Stimulated activated CD4-positive, alpha-beta T cell treated with anti-CD3 and anti-CD28 coated beads, Interleukin-15, amount 100 ng/mL, for 24 hours (primary cell): Measurements from ENCODE around the gene SPG7.

Experiments used
- DNase-seq: peaks from one replicate; pipeline ENCODE4 v3.0.0-alpha.2; 2020

Gene SPG7

DNA sequence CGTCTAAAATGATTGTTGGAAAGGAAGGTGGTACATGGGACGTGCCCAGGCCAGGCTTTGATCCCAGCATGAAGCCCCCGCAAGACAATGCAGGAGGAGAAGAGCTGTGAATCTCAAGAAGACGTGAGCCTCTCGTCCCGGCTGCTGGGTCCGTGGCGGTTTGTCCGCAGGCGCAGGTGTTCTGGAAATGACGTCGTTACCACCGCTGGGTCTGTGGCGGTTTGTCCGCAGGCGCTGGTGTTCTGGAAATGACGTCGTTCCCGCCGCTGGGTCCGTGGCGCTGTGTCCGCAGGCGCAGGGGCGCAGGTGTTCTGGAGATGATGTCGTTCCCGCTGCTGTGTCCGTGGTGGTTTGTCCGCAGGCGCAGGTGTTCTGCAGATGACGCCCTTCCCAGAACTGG is 14.1 kb downstream of the SPG7 start:
- no peak for DNase-seq

DNA sequence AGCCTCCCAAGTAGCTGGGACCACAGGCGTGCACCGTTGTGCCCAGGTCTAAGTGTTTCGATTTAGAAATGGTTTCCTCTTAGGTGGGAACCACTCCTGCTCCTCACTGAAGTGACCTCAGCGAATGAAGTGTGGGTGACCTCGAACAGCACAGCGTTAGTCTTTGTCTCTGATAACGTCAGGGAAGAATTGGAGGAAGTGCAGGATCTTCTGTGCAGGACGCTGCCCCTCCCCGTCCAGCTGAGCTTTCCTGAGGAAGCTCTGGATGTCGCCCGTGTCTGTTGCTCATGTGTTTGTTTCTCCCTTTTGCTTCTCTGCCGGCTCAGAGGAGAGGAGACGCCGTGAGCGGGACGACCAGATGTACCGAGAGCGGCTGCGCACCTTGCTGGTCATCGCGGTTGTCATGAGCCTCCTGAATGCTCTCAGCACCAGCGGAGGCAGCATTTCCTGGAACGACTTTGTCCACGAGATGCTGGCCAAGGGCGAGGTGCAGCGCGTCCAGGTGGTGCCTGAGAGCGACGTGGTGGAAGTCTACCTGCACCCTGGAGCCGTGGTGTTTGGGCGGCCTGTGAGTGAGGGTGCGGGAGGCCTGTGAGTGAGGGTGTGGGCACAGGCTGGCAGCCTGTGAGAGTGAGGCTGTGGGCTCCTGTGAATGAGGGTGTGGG is 15.6 kb downstream of the SPG7 start:
- no peak for DNase-seq

DNA sequence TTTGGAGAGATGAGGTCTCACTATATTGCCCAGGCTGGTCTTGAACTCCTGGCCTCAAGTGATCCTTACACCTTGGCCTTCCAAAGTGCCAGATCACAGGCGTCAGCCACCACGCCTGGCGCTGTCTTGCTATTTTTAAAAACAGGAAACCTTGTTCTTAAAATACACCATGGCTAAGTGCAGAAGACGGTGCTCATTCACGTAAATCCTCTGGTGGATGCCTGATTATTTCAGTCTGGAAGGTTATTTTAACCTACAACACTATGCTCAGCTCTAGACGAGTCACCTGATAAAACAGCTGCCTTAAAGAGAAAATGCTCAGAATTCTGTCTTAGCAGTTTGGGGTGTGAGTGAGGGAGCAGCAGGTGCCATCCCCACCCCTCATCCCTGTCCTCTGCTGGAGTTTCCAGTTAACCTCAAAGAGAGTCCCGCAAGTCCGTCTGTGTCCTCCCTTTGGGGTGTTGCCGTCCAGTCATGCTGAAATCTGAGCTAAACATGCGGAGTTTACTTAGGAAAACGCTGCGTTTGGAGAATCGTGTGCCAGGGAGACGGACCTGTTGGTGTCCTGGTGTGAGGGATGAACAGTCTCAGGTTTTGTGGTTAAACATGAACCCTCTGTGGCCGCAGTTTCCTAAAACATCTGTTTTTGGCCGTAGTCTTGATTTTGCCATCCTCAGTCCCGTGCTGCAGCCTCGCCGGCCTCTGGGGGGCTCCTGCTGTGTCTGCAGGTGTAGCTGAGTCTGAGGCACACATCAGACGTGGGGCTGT is 17.1 kb downstream of the SPG7 start:
- DNase-seq, result no peak

DNA sequence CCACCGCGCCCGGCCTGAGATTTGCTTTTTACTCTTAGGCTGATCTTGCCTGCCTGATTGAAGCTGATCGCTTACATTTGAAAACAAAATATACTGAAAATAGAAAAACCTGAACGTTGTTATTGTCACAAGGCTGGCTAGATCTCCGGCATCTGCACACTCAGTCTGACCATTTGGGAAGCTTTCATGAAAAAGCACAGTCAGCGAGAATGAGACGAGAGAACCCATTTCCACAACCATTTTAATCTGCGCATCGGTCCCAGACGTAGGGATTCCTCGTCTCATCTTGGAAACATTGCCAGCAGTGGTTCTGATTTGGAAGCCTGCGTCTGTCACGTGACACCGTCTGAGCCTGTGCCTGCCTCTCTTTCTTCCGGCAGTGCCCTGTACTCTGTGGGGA is 20.9 kb downstream of the SPG7 start:
- no peak for DNase-seq

DNA sequence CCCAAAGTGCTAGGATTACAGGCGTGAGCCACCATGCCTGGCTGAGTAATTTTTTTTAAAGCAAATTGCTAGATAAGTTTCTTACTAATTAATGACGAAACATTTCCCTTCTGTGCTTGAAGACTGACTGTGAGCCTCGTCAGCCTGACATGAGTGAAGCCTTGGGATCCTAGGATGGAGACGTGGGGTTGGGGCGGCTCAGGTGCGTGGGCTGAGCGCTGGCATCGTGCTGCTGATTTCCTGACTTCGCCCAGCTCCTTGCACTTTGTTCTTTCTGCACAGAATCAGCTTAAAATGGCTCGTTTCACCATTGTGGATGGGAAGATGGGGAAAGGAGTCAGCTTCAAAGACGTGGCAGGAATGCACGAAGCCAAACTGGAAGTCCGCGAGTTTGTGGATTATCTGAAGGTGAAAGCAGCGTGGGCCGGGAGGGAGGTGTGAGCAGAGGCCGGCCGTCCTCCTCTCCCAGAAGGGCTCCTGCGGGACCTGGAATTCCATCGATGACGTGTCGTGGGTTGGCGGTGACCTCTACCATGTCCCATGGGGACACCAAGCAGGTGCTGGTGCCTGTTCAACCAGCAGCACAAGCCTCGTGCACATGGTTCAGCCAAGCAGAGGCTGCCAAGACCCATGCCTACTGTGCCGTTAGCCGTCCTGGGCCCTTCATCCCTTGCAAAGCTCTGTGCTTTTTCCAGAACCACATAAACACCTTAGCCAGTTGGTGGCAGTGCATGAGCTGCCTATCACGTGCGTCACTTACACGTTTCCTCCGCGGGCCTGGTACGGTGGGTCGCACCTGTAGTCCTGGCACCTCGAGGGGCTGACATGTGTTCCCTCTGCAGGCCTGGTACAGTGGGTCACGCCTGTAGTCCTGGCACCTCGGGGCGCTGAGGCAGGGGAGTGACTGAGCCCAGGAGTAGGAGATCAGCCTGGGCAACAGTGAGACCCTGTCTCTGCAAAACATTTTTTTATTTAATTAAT is 22.5 kb downstream of the SPG7 start:
- no peak for DNase-seq

DNA sequence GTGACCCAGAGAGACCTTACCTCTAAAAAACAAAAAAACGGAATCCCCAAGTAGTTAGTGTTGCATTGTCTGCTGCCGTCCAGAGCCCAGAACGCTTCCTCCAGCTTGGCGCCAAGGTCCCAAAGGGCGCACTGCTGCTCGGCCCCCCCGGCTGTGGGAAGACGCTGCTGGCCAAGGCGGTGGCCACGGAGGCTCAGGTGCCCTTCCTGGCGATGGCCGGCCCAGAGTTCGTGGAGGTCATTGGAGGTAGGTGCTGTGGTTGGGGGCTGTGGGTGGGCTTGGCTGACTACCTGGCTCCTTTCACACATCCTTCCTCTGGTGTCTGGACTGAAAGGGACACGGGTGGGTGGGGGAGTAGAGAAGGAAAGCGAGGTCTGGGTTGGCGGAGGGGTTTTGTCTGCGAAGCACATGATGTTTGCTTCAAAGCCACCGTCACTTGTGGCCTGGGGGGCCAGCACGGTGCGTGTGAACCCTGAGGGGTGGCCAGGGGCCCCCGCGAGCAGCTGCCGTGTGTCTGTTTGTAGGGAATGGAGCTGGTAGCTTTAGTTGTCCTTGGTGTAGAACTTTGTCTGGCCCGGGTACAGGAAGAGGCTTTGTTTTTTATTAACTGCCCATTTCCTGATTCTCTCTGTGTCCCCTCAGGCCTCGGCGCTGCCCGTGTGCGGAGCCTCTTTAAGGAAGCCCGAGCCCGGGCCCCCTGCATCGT is 23.8 kb downstream of the SPG7 start:
- no peak for DNase-seq

DNA sequence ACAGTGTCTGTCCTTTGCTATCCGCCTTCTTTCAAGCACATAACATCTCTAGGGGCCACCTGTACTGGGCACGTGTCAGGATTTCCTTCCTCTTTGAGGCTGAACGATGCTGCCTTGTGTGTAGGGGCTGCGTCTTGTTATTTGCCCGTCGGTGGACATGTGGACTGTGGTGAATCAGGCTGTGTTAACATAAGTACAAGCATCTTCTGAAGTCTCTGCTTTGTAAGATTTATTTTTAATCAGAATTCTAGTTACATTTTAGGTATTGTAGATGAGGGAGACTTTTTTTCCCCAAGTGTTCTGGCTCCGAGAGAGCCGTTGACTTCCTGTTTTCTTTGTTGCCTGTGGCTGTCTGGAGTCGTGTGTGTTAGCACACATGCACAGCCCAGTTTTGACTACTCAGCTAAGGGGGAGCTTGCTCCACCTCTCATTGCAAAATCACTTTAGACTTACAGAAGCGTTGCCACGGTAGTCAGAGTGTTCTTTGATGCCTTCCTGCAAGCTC is 26.1 kb downstream of the SPG7 start:
- peak; percentile 9 for DNase-seq

DNA sequence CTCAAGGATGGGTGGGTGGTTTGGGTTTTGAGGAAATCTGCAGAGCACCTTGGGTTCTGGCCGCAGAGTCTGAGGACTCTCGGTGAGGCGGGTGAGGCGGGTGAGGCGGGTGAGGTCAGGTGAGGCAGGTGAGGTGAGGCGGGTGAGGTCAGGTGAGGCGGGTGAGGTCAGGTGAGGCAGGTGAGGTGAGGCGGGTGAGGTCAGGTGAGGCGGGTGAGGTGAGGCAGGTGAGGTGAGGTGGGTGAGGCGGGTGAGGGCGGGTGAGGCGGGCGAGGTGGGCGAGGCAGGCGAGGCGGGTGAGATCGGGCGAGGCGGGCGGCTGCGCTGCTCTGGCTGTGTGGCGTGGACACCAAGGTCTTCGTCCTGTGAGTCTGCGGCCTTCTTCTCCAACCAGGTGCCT is 28.2 kb downstream of the SPG7 start:
- DNase-seq, result no peak

DNA sequence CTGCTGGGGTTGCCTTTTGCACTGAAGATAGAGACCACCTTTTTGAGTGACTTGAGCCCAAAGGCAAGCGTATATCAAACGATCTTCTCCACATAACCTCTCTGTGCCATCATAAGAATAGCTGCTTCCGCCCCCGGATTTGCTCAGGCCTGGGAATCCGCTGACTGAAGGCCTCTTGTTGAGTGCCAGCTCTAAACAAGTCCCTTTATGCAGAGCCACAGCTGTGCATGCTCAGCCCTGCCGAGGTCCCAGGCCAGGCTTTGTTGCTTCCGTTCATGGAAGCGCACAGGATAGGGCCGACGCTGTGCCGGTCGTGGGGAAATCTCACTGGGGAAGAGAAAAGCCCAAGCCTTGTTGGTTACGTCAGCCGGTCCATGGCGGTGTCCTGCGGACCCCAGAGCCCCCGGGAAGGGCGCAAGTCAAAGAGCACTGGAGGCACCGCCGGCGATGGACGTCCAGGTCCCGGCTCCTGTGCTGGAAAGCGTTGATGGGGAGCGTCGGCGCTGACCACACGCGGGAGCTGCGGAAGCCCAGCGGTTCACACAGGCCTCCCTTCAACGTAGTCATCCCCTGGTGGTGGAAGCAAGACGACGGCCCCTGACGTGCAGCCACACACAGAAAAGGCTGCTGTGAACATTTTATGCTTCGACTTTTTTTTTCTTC is 28.8 kb downstream of the SPG7 start:
- DNase-seq, result no peak

DNA sequence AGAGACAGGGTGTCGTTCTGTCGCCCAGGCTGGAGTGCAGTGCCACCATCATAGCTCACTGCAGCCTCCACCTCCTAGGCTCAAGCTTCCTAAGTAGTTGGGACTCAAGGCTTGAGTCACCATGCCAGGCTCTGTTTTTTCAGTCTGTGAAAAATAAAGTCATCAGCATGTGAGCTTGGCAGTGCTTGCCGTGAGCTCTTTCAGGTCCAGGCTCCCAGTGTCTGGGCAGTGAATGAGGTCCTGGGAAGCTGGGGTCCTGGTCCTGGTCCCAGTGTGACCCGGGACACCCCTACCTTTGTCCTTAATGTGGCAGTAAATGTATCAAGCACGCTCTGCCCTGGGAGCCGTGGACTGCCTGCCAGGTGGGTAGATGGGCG is 29.3 kb downstream of the SPG7 start:
- DNase-seq, result no peak

DNA sequence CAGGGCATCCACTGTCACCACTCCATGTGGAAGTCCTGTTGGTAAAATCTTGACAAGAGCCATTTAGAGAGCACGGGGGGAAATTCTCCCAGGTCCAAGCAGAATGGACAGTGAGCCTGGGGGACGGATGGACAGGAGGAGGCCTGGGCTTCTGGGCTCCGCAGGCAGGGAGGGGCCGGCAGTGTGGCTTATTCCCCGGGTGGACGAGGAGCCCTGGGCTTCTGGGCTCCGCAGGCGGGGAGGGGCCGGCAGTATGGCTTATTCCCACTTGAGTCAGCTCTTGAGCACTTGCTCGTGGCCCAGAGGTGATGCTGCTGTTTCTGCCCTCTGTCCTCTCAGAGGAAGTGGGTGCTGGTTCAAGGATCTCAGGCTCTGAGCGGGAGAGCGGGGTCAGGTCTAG is 30.1 kb downstream of the SPG7 start:
- DNase-seq, result no peak

DNA sequence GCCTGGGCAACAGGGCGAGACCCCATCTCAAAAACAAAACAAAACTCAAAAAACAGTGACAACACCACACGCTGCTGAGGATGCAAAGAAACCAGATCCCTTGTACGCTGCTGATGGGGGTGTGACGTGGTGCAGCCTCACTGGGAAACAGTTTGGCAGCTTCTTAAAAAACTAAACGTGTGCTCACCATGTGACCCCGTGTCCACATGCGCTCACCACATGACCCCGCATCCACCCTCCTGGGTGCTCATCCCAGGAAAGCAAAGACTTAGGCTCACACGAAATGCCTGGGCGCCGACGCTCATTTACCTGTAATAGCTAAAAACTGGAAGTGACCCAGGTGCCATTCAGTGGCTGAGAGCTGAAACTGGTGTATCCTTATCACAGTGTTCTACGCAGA is 32.4 kb downstream of the SPG7 start:
- DNase-seq, result no peak

DNA sequence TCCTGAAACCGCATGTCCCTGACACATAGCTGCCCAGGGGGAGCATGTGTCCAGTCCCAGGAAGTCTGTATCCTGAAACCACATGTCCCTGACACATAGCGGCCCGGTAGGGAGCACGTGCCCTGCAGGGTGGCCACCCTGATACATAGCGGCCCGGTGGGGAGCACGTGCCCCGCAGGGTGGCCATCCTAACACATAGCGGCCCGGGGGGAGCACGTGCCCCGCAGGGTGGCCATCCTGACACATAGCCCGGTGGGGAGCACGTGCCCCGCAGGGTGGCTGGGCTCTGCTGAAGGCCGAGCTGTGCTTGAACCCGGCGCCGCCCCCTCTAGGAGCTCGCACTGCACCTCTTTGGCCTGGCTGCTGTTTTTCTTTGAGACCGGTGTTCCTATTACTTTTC is 33.6 kb downstream of the SPG7 start:
- no peak for DNase-seq

DNA sequence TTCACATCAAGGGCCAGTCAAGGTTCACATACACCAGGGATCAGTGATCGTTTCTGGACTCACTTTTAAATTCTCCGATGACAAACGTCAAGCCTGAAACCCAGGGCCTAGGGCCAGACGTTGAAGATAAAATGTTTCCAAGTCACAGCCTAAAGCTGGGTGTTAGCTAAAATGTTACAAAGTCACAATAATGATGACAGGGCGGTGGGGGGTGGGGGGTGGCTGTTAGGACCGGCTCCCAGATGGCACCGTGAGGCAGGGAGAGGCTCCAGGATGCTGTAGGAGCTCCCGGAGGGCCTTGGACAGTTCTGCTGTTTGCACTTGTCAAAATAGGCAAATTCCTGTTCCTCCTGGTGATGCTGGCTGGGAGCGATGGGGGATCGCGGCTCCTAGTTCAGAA is 35.9 kb downstream of the SPG7 start:
- DNase-seq, result no peak

DNA sequence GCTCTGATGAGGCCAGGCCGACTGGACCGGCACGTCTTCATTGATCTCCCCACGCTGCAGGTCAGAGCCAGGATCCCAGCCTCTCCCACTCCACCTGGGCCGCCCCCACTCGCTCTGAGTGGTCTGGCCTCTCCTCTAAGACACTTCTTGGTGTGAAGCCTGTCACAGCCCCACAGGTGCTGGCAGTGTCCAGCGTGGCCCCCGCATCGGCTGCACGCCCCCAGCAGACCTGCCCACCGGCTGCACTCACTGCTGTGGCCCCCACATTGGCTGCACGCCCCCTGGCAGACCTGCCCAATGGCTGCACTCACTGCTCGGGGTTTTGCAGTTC is 36.5 kb downstream of the SPG7 start:
- no peak for DNase-seq

DNA sequence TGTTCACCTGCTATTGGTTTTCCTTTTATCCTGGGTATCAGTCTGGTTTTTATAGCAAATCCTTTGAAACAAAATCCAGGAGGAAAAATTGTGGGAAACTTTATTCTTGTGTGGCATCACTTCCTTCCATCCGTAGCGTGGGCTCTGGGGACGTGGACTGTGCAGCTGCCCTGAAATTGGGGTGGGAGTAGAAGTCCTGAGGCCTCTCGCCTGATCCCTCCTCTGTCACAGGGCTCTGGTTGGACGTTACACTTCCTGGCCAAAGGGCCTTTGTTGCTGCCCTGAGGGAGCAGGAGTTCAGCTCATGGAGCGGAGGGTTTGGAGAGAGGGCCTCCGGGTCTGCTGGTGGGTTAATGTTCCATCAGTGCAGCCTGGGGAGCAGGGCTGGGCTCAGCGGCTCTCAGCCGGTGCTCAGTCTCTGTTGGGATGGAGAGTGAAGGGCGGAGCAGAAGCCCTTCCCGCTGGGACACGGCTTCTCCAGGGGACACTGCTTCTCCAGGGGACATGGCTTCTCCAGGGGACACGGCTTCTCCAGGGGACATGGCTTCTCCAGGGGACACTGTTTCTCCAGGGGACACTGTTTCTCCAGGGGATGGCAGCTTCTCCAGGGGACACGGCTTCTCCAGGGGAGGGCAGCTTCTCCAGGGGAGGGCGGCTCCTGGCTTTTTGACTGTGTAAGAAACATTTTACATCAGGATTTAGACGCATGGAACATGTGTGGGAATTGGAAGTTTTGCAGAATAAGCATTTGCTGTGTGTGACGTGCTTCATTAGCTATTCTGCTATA is 37.0 kb downstream of the SPG7 start:
- no peak for DNase-seq

DNA sequence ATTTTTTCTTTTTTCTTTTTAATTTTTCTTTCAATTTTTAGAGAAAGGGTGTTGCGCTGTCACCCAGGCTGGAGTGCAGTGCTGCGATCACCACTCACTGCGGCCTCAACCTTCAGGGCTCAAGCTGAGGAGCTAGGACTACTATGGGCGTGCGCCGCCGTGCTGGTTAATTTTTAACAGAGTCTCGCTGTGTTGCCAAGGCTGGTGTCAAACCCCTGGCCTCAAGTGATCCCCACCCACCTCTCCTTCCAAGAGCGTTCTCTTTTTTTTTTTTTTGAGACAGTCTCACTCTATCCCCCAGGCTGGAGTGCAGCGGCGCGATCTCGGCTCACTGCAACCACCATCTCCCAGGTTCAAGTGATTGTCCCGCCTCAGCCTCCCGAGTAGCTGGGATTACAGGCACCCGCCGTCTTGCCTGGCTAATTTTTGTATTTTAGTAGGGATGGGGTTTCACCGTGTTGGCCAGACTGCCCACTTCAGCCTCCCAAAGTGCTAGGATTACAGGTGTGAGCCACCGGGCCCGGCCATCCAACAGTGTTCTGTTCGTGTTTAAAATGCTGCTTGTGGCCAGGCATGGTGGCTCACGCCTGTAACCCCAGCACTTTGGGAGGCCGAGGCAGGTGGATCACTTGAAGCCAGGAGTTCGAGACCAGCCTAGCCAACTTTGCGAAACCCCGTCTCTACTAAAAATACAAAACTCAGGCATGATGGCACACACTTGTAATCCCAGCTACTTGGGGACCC is 37.8 kb downstream of the SPG7 start:
- no peak for DNase-seq

DNA sequence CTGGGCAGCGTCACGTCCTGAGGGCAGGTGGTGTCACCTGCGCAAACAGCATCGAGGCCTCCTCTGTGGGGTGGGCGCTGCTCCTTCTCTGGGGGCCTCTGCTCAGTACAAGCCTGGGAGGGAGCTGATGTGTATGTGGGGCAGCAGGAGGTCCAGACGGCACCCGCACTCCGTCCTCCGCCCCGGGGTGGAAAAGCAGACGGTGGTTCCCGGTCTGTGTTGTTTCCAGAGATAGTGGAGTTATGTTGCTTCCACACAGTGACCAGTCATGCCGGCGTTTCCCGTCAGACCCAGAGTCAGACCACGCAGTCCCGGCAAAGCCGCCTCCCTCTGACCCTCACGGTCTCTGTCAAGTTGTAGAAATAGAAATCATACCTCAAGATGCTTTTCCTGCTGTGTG is 38.6 kb downstream of the SPG7 start:
- no peak for DNase-seq

DNA sequence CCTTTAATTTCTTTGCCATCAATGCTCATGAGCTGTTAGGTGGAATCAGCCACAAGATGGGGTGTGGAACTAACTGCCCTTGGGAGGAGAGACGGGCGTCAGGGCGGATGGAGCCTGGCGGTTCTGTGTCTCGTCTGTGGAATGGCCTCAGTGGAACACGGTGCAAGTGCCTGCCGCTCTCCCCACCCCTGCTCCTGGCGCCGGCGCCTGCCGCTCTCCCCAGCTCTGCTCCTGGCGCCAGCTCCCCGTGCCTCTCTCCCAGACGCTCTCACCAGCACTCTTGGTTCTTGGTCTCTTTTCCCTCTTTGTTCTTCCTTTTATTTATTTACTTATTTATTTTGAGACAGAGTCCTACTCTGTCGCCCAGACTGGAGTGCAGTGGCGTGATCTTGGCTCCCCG is 39.1 kb downstream of the SPG7 start:
- DNase-seq, result no peak

DNA sequence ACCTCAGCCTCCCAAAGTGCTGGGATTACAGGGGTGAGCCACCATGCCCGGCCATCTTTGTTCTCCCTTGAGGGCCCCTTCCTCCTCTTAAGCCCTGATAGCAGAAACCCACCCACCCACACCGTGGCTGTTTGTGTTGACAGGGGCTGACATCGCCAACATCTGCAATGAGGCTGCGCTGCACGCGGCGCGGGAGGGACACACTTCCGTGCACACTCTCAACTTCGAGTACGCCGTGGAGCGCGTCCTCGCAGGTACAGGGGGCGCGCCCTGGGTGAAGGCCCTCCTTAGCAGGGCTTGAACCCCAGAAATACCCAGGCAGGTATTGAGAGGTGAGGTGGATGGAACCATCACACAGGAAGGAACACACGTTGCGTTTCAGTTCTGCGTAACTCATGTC is 39.7 kb downstream of the SPG7 start:
- DNase-seq, result no peak
